CD4-positive, CD25-positive, alpha-beta regulatory T cell (primary cell): Measurements from ENCODE around the gene OR2S2. TPM values are rescaled to one million over a fixed set of nuclear protein-coding genes. Genes with fewer than 3 reads are reported as not detected.
"Not testable (repeated sequence)": the region's sequence is repeated elsewhere in the genome, so short reads cannot be mapped to it uniquely, and the experiment has no call there.

ENCODE experiments used
- ATAC-seq, 2 donors: fragments of 150-1000 bp; cut with Tn5 transposase; one replicate each; pipeline ENCODE4 v1.10.0; 2021; ENCODE audit warnings: low read depth in 2 of 2, moderate number of reproducible peaks in 2 of 2, moderate library complexity in 1 of 2
- DNase-seq, 3 donors: peaks; one replicate each; pipeline versions ENCODE4 v3.0.0 to v3.0.0-alpha.2; 2012 to 2022; ENCODE audit warnings: mixed read lengths in 1 of 3
- H3K27ac ChIP-seq: one replicate; pipeline ENCODE4 v1.7.0; 2013; ENCODE audit warnings: mild to moderate bottlenecking, low read length; ENCODE audit not compliant: insufficient read depth, poor library complexity, severe bottlenecking
- H3K27me3 ChIP-seq: one replicate; pipeline ENCODE4 v1.7.0; 2013; ENCODE audit warnings: low read length; ENCODE audit not compliant: control insufficient read depth, insufficient read depth
- H3K36me3 ChIP-seq: one replicate; pipeline ENCODE4 v1.7.0; 2013; ENCODE audit warnings: mild to moderate bottlenecking, low read length, moderate library complexity; ENCODE audit not compliant: control insufficient read depth, insufficient read depth
- H3K4me1 ChIP-seq: 2 replicates; pipeline ENCODE4 v1.7.0; 2013; ENCODE audit warnings: mild to moderate bottlenecking, low read length; ENCODE audit not compliant: insufficient read depth, control insufficient read depth, poor library complexity, severe bottlenecking
- H3K4me3 ChIP-seq: one replicate; pipeline ENCODE4 v1.7.0; 2013; ENCODE audit warnings: low read depth, mild to moderate bottlenecking, low read length, moderate library complexity
- H3K9me3 ChIP-seq, 2 experiments: 1 replicate in 1 of 2; 2 replicates in 1 of 2; pipeline ENCODE4 v1.7.0; 2013; ENCODE audit warnings: low read length in 2 of 2, mild to moderate bottlenecking in 1 of 2, moderate library complexity in 1 of 2; ENCODE audit not compliant: control insufficient read depth in 2 of 2
- H3K27ac Mint-ChIP-seq, 3 donors: one replicate each; pipeline ENCODE4 v1.8.0; 2020 to 2022; ENCODE audit warnings: mild to moderate bottlenecking in 3 of 3, mixed read lengths in 3 of 3, moderate library complexity in 2 of 3
- H3K27me3 Mint-ChIP-seq: one replicate; pipeline ENCODE4 v1.8.0; 2022; ENCODE audit warnings: mild to moderate bottlenecking, mixed read lengths
- H3K36me3 Mint-ChIP-seq: one replicate; pipeline ENCODE4 v1.8.0; 2020; ENCODE audit warnings: mixed read lengths
- H3K4me1 Mint-ChIP-seq, 4 donors: one replicate each; pipeline ENCODE4 v1.8.0; 2020 to 2022; ENCODE audit warnings: mixed read lengths in 4 of 4, mild to moderate bottlenecking in 1 of 4
- H3K4me3 Mint-ChIP-seq, 4 donors: one replicate each; pipeline ENCODE4 v1.8.0; 2020 to 2022; ENCODE audit warnings: mild to moderate bottlenecking in 4 of 4, mixed read lengths in 4 of 4, moderate library complexity in 3 of 4
- H3K9me3 Mint-ChIP-seq, 7 donors: one replicate each; pipeline ENCODE4 v1.8.0; 2020 to 2022; ENCODE audit warnings: mixed read lengths in 7 of 7, mild to moderate bottlenecking in 3 of 7, moderate library complexity in 2 of 7
- polyA plus RNA-seq, 4 donors: library from polyadenylated mRNA; unstranded; fragments of 300-500 nt; fragmentation: Illumina TruSeq; gene quantifications; one replicate each; pipeline ENCODE4 v1.2.3, GENCODE V29; 2021
- total RNA-seq: library from RNA; stranded (reverse); gene quantifications from one replicate; pipeline ENCODE4 v1.2.3, GENCODE V29; 2022

OR2S2 gene
- total and polyA plus RNA-seq, 5 donors from 2014 or later = not detected

DNA sequence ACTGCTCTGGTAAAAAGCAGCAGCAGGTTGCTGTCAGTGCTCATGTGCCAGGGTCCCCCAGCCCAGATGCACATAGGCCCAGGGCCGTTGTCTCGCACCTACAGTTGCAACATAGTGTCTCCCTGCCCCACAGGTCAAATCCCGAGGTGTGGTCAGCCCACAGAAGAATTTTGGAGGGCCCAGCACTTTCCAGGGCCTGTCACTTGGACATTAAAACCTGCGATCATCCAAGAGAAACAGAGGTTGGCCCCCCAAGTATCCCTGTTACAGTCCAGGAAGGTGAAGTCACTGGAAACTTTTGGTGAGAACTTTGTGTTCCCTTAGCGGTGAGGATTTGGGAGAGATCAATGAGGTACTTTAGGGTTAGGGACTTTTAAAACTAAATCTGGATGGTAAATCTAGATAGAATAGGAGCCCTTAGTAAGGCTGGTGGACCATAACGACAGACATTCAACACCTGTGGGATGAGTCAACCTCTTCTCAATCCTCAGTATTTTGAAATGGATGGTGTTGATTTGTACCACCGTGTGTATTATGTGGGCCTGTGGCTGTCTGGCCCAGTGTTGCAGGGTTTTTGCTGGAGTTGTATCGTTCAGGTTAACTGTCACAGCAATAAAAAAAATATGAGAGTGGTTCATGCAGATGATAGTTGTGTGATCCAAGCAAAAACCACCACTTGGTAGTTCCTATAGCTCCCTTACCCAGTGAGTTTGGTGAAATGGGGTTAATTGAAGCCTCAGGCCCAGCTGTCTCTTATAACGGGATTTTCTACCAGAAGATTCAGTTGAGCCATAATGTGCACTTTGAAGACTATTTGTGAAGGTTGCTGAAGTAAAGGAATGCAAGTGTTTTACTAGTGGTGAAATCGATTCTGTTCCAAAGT lies 19.2 kb downstream of the OR2S2 start:
- H3K27ac Mint-ChIP-seq = peak overlapping the region; percentile 54 to 95 (median 70)
- DNase-seq = no peak
- no peak overlapping the region for H3K4me3 ChIP-seq
- peaks cover 0 to 5% (median 1%) of the 10 kb centered on the region in 7 donors for H3K9me3 Mint-ChIP-seq
- no peaks in the 10 kb centered on the region for H3K9me3 ChIP-seq
- ATAC-seq = no peak
- H3K4me1 Mint-ChIP-seq = peaks cover 13 to 67% (median 43%) of the 10 kb centered on the region in 4 donors
- H3K36me3 Mint-ChIP-seq = no peaks in the 10 kb centered on the region
- peak overlapping the region in 3 of 4 donors; percentile 27 to 75 (median 46) for H3K4me3 Mint-ChIP-seq
- H3K36me3 ChIP-seq = no peaks in the 10 kb centered on the region
- H3K27ac ChIP-seq = no peak overlapping the region
- H3K27me3 Mint-ChIP-seq = peaks cover 5% of the 10 kb centered on the region
- no peaks in the 10 kb centered on the region for H3K27me3 ChIP-seq
- H3K4me1 ChIP-seq = peaks cover 36% of the 10 kb centered on the region

DNA sequence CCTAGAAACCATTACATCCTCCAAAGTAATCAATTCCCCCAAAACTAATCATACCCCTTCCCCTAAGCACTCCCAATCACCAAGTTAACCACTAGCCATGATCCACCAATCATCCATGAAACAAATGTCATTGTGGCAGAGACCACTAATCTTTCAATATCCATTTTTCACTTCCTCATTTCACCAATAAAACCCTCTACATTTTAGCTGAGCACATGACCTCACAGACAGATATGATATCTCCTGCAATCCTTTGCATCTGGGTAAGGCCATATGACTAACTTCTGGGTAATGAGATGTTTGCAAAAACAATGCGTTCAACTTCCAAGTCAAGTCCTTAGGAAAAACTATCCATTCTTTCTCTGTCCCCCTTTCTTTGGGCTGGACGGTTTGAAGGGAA lies 20.7 kb downstream of the OR2S2 start:
- Mint-ChIP-seq H3K4me3 (peak overlapping the region in 1 of 4 donors; percentile 26), H3K36me3 (no peaks in the 10 kb centered on the region), H3K27me3 (peaks cover 5% of the 10 kb centered on the region), H3K27ac (peak overlapping the region in 2 of 3 donors; percentile 16 to 63), H3K4me1 (peaks cover 13 to 63% (median 51%) of the 10 kb centered on the region in 4 donors), H3K9me3 (peaks cover 0 to 5% (median 1%) of the 10 kb centered on the region in 7 donors)
- DNase-seq (no peak), ATAC-seq (no peak)
- Histone ChIP-seq H3K27me3 (no peaks in the 10 kb centered on the region), H3K36me3 (no peaks in the 10 kb centered on the region), H3K9me3 (no peaks in the 10 kb centered on the region), H3K4me3 (no peak overlapping the region), H3K27ac (no peak overlapping the region), H3K4me1 (peaks cover 36% of the 10 kb centered on the region)

DNA sequence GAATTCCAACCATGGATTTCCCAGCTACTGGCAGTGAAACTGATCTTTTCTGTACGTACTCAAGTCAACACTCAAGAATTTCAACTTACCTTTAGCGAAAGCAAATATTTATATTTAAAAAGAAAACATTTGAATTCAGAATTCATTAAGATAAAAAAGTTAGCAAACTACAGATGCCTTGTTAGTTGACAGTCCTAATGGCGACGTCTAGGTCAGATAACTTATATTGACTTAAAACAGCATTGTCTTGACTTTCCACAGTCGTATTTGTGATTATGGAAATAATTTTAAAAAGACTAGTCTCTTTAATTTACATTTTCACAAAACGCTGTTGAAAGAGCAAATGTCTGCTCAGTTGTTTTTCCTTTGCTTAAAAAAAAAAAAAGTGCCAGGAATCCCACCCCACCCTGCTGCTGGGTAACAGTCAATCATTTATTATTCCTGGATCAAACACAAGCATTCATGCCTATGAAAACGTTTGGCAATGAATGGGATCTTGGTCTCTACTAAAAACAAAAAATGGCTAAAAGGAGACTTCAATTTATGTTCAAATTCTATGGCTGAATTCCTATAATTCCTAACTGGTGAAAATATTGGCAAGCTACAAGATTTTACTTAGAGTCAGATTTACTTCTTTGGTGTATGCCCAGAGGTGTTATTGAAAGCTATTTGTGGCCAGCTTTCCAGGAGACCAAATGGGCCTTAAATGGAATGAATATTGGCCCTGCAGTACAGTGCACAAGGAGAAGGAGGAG lies 22.0 kb downstream of the OR2S2 start:
- no peaks in the 10 kb centered on the region for H3K27me3 ChIP-seq
- Mint-ChIP-seq H3K36me3 (no peaks in the 10 kb centered on the region), H3K9me3 (peaks cover 0 to 5% (median 0%) of the 10 kb centered on the region in 7 donors), H3K4me3 (no peak overlapping the region), H3K4me1 (peaks cover 12 to 51% (median 40%) of the 10 kb centered on the region in 4 donors), H3K27me3 (no peaks in the 10 kb centered on the region), H3K27ac (no peak overlapping the region)
- DNase-seq (no peak), ATAC-seq (no peak)
- no peaks in the 10 kb centered on the region for H3K9me3 ChIP-seq
- peaks cover 23% of the 10 kb centered on the region for H3K4me1 ChIP-seq
- H3K27ac ChIP-seq = no peak overlapping the region
- no peak overlapping the region for H3K4me3 ChIP-seq
- H3K36me3 ChIP-seq = no peaks in the 10 kb centered on the region

DNA sequence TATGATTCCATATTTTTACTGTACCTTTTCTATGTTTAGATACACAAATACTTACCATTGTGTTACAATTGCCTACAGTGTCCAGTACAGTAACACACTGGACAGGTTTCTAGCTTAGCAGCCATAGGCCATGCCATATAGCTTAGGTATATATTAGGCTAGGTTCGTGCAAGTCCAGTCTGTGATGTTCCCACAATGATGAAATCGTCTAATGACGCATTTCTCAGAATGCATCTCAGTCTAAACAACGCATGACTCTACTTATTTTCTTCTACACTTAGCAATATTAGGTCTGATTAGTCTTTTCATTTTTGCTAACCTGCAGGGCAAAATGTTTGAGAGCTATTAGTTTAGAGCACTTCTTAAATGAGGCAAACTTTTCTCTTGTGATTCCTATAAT lies 22.7 kb downstream of the OR2S2 start:
- ATAC-seq (no peak), DNase-seq (no peak)
- Mint-ChIP-seq H3K4me3 (no peak overlapping the region), H3K9me3 (peaks cover 0 to 6% (median 0%) of the 10 kb centered on the region in 7 donors), H3K36me3 (no peaks in the 10 kb centered on the region), H3K4me1 (peaks cover 11 to 44% (median 35%) of the 10 kb centered on the region in 4 donors), H3K27ac (no peak overlapping the region), H3K27me3 (no peaks in the 10 kb centered on the region)
- Histone ChIP-seq H3K4me1 (peaks cover 16% of the 10 kb centered on the region), H3K27ac (no peak overlapping the region), H3K9me3 (no peaks in the 10 kb centered on the region), H3K27me3 (no peaks in the 10 kb centered on the region), H3K4me3 (no peak overlapping the region), H3K36me3 (no peaks in the 10 kb centered on the region)

DNA sequence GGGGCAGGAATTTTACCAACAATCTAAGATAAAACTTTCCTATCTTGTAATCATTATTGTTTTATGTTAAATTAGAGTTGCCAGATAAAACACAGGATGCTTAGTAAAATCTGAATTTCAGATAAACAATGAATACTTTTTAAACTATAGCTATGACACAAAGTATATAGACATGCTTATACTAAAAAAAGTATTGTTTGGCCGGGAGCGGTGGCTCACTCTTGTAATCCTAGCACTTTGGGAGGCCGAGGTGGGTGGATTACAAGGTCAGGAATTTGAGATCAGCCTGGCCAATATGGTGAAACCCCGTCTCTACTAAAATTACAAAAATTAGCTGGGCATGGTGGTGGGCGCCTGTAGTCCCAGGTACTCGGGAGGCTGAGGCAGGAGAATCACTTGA lies 23.9 kb downstream of the OR2S2 start:
- not testable (repeated sequence) for H3K36me3 ChIP-seq, ATAC-seq, H3K36me3 Mint-ChIP-seq, H3K27me3 Mint-ChIP-seq, H3K4me1 ChIP-seq, H3K27me3 ChIP-seq, DNase-seq, H3K9me3 ChIP-seq, H3K27ac Mint-ChIP-seq, H3K27ac ChIP-seq, H3K9me3 Mint-ChIP-seq, H3K4me3 ChIP-seq, H3K4me3 Mint-ChIP-seq
- H3K4me1 Mint-ChIP-seq = peaks cover 9 to 32% (median 26%) of the 10 kb centered on the region in 4 donors

DNA sequence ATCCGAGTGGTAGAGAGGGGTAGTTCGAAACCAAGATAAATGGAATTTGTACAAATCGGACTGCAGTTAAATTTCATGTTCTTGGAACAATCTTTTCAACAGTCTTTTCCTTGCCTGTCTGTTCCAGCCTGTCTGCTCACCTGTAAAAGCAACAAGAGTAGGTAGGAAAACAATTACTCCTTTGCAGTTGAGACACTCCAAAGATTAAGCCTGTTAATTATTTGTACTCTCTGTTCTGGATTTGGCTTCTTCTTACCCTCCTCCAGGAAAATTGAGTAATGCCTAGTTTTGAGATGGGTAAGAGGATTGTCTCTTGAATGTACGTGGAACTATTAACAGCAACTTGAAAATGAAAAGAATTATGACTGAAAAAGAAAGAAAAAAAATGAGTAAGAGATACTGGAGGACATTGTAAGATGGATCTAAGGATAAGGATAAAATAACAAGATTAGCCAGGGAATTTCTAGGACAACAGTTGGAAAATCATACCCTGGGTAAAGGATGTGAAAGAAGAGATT lies 24.3 kb downstream of the OR2S2 start:
- Mint-ChIP-seq H3K4me1 (peaks cover 9 to 28% (median 24%) of the 10 kb centered on the region in 4 donors), H3K27ac (no peak overlapping the region), H3K36me3 (no peaks in the 10 kb centered on the region), H3K27me3 (peaks cover 5% of the 10 kb centered on the region), H3K9me3 (peaks cover 0 to 6% (median 0%) of the 10 kb centered on the region in 7 donors), H3K4me3 (no peak overlapping the region)
- Histone ChIP-seq H3K4me1 (peaks cover 8% of the 10 kb centered on the region), H3K27me3 (no peaks in the 10 kb centered on the region), H3K4me3 (no peak overlapping the region), H3K36me3 (no peaks in the 10 kb centered on the region), H3K27ac (no peak overlapping the region), H3K9me3 (no peaks in the 10 kb centered on the region)
- no peak for ATAC-seq
- no peak for DNase-seq

DNA sequence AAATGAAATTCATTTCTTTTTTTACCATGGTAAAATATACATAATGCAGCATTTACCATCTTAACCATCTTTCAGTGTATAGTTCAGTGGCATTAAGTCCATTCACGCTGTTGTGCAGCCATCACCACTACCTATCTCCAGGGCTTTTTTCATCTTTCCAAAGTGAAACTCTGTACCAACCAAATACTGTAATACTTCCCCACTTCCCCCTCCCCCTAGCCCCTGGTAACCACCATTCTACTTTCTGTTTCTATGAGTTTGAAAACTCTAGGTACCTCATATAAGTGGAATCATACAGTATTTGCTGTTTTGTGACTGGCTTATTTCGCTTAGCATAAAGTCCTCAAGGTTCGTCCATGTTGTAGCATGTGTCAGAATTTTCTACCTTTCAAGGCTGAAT lies 25.2 kb downstream of the OR2S2 start:
- peak overlapping the region in 1 of 3 donors; percentile 67 for H3K27ac Mint-ChIP-seq
- H3K36me3 ChIP-seq = no peaks in the 10 kb centered on the region
- no peaks in the 10 kb centered on the region for H3K27me3 ChIP-seq
- no peak for ATAC-seq
- no peak overlapping the region for H3K27ac ChIP-seq
- no peak for DNase-seq
- H3K4me1 Mint-ChIP-seq = peaks cover 9 to 21% (median 17%) of the 10 kb centered on the region in 4 donors
- no peak overlapping the region for H3K4me3 ChIP-seq
- no peak overlapping the region for H3K4me3 Mint-ChIP-seq
- H3K27me3 Mint-ChIP-seq = peaks cover 5% of the 10 kb centered on the region
- H3K36me3 Mint-ChIP-seq = no peaks in the 10 kb centered on the region
- peaks cover 3% of the 10 kb centered on the region for H3K4me1 ChIP-seq
- H3K9me3 ChIP-seq = no peaks in the 10 kb centered on the region
- H3K9me3 Mint-ChIP-seq = peaks cover 0 to 6% (median 0%) of the 10 kb centered on the region in 7 donors
